GM12878 (cell line): ENCODE measurements around the gene KRT73. TPM values are rescaled to one million over a fixed set of nuclear protein-coding genes. Genes with fewer than 3 reads are reported as not detected.

Experiments used
- ATAC-seq: fragments of 200-7000 bp; cut with Tn5 transposase; 3 replicates; pipeline ENCODE4 v1.9.1; 2020; ENCODE audit warnings: mild to moderate bottlenecking, moderate library complexity
- BruUV-seq: library from RNA; stranded (reverse); fragments of 400-500 nt; replicated peaks from 2 replicates; lab custom pipeline; 2021; lab: Mats Ljungman, UMichigan
- CTCF ChIA-PET: fragments of 300-600 bp; sonication (Branson Sonifier 250); formaldehyde crosslinking; extraction: SDS; loops from one replicate; lab custom pipeline; 2021; ENCODE audit warnings: inconsistent platforms; lab: Yijun Ruan, JAX
- POLR2A ChIA-PET: fragments of 350-600 bp; formaldehyde crosslinking; extraction: SDS; loops from one replicate; lab custom pipeline; 2021; ENCODE audit warnings: inconsistent platforms; lab: Charles Lee
- RAD21 ChIA-PET: fragments of 300-600 bp; sonication (Branson Sonifier 250); formaldehyde crosslinking; loops from one replicate; lab custom pipeline; 2023; ENCODE audit warnings: antibody characterized with exemption; ENCODE audit not compliant: unreplicated experiment; lab: Charles Lee
- SMC1A ChIA-PET: fragments of 300-600 bp; sonication (Branson Sonifier 250); formaldehyde crosslinking; loops from one replicate; lab custom pipeline; 2023; ENCODE audit not compliant: unreplicated experiment, uncharacterized antibody; lab: Charles Lee
- DNase-seq: peaks from one replicate; pipeline ENCODE4 v3.0.0-alpha.2; 2011; ENCODE audit warnings: low read depth, low spot score
- FAIRE-seq: peaks from 3 replicates; lab custom pipeline; 2011; peaks lifted over from hg19 to GRCh38; lab: Jason Lieb, UNC
- H2AFZ ChIP-seq: 2 replicates; pipeline ENCODE4 v1.6.0; 2011; ENCODE audit warnings: low read depth, low read length, control low read depth; ENCODE audit not compliant: control insufficient read depth
- H3K27ac ChIP-seq: 2 replicates; pipeline ENCODE4 v1.5.1; 2011; ENCODE audit warnings: control low read depth; ENCODE audit not compliant: control insufficient read depth, insufficient read depth
- H3K27me3 ChIP-seq, 2 experiments: replicated peaks in 1 of 2; 2 replicates each; pipeline versions ENCODE4 v1.6.0 to v1.6.1; 2011; ENCODE audit warnings: low read length in 1 of 2; ENCODE audit not compliant: control insufficient read depth in 2 of 2, insufficient read depth in 2 of 2
- H3K36me3 ChIP-seq, 2 experiments: 2 replicates each; pipeline ENCODE4 v1.5.1; 2011; ENCODE audit warnings: low read length in 1 of 2; ENCODE audit not compliant: control insufficient read depth in 2 of 2, insufficient read depth in 2 of 2
- H3K4me1 ChIP-seq: 2 replicates; pipeline ENCODE4 v1.6.1; 2011; ENCODE audit warnings: mild to moderate bottlenecking, low read length, moderate library complexity, mixed read lengths; ENCODE audit not compliant: control insufficient read depth, insufficient read depth
- H3K4me2 ChIP-seq: 2 replicates; pipeline ENCODE4 v1.6.0; 2011; ENCODE audit warnings: control low read depth; ENCODE audit not compliant: control insufficient read depth, insufficient read depth
- H3K4me3 ChIP-seq: fragments of 200-600 bp; sonication (generic); 2 replicates; pipeline ENCODE4 v1.5.1; 2016
- H3K79me2 ChIP-seq: 2 replicates; pipeline ENCODE4 v1.6.0; 2011; ENCODE audit warnings: low read length; ENCODE audit not compliant: control insufficient read depth, insufficient read depth
- H3K9ac ChIP-seq: 2 replicates; pipeline ENCODE4 v1.8.0; 2011; ENCODE audit warnings: low read length, control low read depth, mixed read lengths; ENCODE audit not compliant: control insufficient read depth, insufficient read depth
- H3K9me3 ChIP-seq: replicated peaks from 3 replicates; pipeline ENCODE4 v1.5.1; 2011; ENCODE audit warnings: mild to moderate bottlenecking, low read length; ENCODE audit not compliant: control insufficient read depth, insufficient read depth
- H4K20me1 ChIP-seq: 2 replicates; pipeline ENCODE4 v1.6.0; 2011; ENCODE audit not compliant: control insufficient read depth, insufficient read depth
- RCOR1 ChIP-seq: conservative IDR thresholded peaks from 2 replicates; pipeline ENCODE4 v1.6.1; 2012; ENCODE audit warnings: low read depth, low read length, improper control_type of control experiment
- SMARCA5 ChIP-seq: fragments of 450-650 bp; IDR thresholded peaks from 2 replicates; pipeline ENCODE4 v1.6.1; 2017; ENCODE audit warnings: mild to moderate bottlenecking
- STAT3 ChIP-seq: IDR thresholded peaks from 2 replicates; pipeline ENCODE4 v1.6.1; 2011; ENCODE audit warnings: low read depth, low read length, improper control_type of control experiment
- YY1 ChIP-seq: IDR thresholded peaks from 2 replicates; pipeline ENCODE4 v1.6.1; 2011; ENCODE audit warnings: low read depth, mild to moderate bottlenecking, low read length
- WGBS: methylation state at CpG from one replicate; pipeline ENCODE4 v1.1.6; 2016; ENCODE audit warnings: low lambda C conversion rate; ENCODE audit not compliant: insufficient replicate concordance, insufficient coverage; ENCODE audit errors: missing lambda C conversion rate; 5-methylcytosine and 5-hydroxymethylcytosine counted together
- in situ Hi-C: fragments of 300-500 bp; cut with MboI; formaldehyde crosslinking; loops from 9 replicates; pipeline ENCODE4 v1.14.3; 2018; ENCODE audit warnings: mixed read lengths
- intact Hi-C: fragments of 100-400 bp; cut with micrococcal nuclease; formaldehyde crosslinking; loops from one replicate; pipeline ENCODE4 v1.14.2; 2022; ENCODE audit not compliant: unreplicated experiment
- polyA plus RNA-seq, 11 experiments: library from polyadenylated mRNA; depleted of rRNA in 4 of 11; unstranded in 6 of 11; stranded (reverse) in 5 of 11; fragments of >200 nt; fragmentation: Nextera tagmentation in 4 of 11; fragmentation: Illumina TruSeq in 1 of 11; extraction: Ambion mirVana in 4 of 11; extraction: Trizol in 1 of 11; gene quantifications; 1 replicate in 1 of 11; 2 replicates in 10 of 11; pipeline versions ENCODE4 v1.2.1 to v1.2.3, GENCODE V29; 2011 to 2016; ENCODE audit warnings: inconsistent platforms in 2 of 11, missing spikeins in 2 of 11, low read depth in 1 of 11
- total RNA-seq, 4 experiments: library from RNA; depleted of rRNA in 3 of 4; stranded (reverse); fragments of >200 nt in 3 of 4; fragmentation: Illumina TruSeq in 1 of 4; extraction: Trizol in 1 of 4; gene quantifications; 2 replicates each; pipeline versions ENCODE4 v1.2.1 to v1.2.3, GENCODE V29; 2013 to 2021
- TF ChIP-seq, protein P1 (sequence below): fragments of 450-650 bp; IDR thresholded peaks from 2 replicates; pipeline ENCODE4 v1.6.1; 2016; ENCODE audit warnings: mild to moderate bottlenecking
- TF ChIP-seq, protein P2 (sequence below): fragments of 450-650 bp; formaldehyde crosslinking; IDR thresholded peaks from 2 replicates; pipeline ENCODE4 v1.4.0; 2020; ENCODE audit warnings: mild to moderate bottlenecking, moderate library complexity

Gene KRT73
- total and polyA plus RNA-seq, 10 of the 15 experiments (the other 5 are each of a cell fraction or from before 2014, with no cell fraction given), result not detected

DNA sequence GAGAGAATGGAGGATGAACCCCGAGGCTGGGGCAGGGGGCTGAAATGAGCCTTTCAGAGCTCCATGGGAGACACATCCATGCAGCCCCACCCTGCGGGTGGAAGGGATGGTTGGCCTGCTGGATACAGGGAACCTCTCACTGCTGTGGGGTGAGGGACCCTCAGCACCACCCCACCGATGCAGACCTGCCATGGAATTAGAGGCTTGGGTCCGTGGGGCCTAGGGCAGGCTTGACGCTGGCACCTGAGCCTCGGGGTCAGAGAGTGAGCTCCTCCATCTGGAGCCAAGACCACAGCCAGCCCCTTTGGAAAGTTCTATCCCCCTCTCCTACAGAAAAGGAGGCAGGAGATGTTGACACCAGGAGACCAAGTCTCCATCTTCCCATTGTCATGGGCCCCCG, 37.3 kb downstream of the KRT73 start:
- WGBS, result 22% methylated on average over 7 of the region's 7 CpGs
- H3K4me3 ChIP-seq, result no peak overlapping the region
- no peak overlapping the region for H3K9ac ChIP-seq
- no peak overlapping the region for H3K4me2 ChIP-seq
- no peak overlapping the region for H2AFZ ChIP-seq
- no peaks in the 10 kb centered on the region for H3K4me1 ChIP-seq
- FAIRE-seq (no peak), DNase-seq (no peak), ATAC-seq (no peak)
- in situ Hi-C loops (loop anchor here (10.0 kb wide), 1 partner anchor 284 kb away; no protein-coding TSS in a partner anchor), intact Hi-C loops (no loop called here)
- POLR2A ChIA-PET, result no interaction called here
- SMC1A ChIA-PET, result interaction anchor here (0.6 kb wide), 1 partner anchor 55 kb away, joined by 3 read pairs; no protein-coding TSS in a partner anchor
- H3K27me3 ChIP-seq, result peaks cover 3 to 7% of the 10 kb centered on the region in 2 experiments; a peak in 3 of 4 replicates
- RAD21 ChIA-PET, result no interaction called here
- H3K36me3 ChIP-seq, result no peaks in the 10 kb centered on the region
- no peaks in the 10 kb centered on the region for H3K79me2 ChIP-seq
- H4K20me1 ChIP-seq, result peaks cover 2% of the 10 kb centered on the region; the same call in 1 of the 2 replicates
- H3K9me3 ChIP-seq, result no peaks in the 10 kb centered on the region
- CTCF ChIA-PET, result interaction anchor here (0.6 to 5.3 kb wide), 3 partner anchors 177 to 299 kb away, joined by 3 to 36 read pairs (median 4); no protein-coding TSS in a partner anchor
- no peak for TF ChIP-seq SMARCA5
- TF ChIP-seq, protein P1, sequence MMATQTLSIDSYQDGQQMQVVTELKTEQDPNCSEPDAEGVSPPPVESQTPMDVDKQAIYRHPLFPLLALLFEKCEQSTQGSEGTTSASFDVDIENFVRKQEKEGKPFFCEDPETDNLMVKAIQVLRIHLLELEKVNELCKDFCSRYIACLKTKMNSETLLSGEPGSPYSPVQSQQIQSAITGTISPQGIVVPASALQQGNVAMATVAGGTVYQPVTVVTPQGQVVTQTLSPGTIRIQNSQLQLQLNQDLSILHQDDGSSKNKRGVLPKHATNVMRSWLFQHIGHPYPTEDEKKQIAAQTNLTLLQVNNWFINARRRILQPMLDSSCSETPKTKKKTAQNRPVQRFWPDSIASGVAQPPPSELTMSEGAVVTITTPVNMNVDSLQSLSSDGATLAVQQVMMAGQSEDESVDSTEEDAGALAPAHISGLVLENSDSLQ, result no peak
- TF ChIP-seq YY1, result no peak
- no peak for TF ChIP-seq STAT3
- TF ChIP-seq, protein P2, sequence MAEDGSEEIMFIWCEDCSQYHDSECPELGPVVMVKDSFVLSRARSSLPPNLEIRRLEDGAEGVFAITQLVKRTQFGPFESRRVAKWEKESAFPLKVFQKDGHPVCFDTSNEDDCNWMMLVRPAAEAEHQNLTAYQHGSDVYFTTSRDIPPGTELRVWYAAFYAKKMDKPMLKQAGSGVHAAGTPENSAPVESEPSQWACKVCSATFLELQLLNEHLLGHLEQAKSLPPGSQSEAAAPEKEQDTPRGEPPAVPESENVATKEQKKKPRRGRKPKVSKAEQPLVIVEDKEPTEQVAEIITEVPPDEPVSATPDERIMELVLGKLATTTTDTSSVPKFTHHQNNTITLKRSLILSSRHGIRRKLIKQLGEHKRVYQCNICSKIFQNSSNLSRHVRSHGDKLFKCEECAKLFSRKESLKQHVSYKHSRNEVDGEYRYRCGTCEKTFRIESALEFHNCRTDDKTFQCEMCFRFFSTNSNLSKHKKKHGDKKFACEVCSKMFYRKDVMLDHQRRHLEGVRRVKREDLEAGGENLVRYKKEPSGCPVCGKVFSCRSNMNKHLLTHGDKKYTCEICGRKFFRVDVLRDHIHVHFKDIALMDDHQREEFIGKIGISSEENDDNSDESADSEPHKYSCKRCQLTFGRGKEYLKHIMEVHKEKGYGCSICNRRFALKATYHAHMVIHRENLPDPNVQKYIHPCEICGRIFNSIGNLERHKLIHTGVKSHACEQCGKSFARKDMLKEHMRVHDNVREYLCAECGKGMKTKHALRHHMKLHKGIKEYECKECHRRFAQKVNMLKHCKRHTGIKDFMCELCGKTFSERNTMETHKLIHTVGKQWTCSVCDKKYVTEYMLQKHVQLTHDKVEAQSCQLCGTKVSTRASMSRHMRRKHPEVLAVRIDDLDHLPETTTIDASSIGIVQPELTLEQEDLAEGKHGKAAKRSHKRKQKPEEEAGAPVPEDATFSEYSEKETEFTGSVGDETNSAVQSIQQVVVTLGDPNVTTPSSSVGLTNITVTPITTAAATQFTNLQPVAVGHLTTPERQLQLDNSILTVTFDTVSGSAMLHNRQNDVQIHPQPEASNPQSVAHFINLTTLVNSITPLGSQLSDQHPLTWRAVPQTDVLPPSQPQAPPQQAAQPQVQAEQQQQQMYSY, result no peak
- no peak for TF ChIP-seq RCOR1
- no peak overlapping the region for H3K27ac ChIP-seq
- BruUV-seq, result no TSS peak
